ENCODE measurements around the gene NCLN. TPM values are rescaled to one million over a fixed set of nuclear protein-coding genes. Genes with fewer than 3 reads are reported as not detected.

NCLN gene
- total and polyA plus RNA-seq, 3 donors from 2014 or later: 50.2 to 65.5 (median 65.3) TPM

DNA sequence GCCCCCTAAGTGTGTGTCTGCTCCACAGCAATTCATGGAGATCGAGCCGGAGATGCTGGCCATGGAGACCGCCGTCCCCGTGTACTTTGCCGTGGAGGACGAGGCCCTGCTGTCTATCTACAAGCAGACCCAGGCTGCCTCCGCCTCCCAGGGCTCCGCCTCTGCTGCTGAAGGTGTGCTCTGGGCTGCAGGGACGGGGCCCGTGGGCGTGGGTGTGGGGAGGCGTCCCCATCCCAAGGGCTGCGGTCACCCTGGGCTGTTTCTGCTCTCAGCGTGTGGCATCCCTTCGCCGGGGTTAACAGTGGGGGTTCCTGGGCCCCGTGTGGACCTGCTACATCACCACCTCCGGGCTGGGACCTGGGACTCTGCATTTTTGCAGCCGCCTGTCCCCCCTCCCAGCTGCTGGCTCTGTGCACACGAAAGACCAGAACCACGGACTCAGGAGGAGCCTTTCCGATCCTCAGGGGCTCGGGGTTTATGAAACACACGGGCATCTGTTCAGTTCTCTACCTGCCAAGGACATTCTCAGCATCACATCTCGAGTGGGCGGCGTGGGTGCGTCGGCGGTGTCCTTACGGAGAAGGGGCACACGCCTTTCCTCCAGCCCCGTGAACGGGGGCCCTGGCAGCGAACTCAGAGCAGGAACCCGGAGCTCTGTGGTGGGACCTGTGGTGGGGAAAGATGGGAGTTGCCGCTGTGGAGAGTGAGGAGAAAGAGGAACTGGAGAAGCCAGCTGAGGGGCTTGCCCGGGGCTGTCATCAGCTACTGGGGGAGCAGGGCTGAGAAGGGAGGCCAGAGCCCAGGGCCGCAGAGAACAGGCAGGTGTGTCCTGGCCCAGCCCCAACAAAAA, 7.8 kb downstream of the NCLN start:
- no peak overlapping the region for H3K27ac ChIP-seq
- WGBS, 2 donors: 88 to 91% methylated on average over 16 to 40 of the region's 40 CpGs
- no peaks in the 10 kb centered on the region for H3K9me3 ChIP-seq
- TF ChIP-seq, protein P1, sequence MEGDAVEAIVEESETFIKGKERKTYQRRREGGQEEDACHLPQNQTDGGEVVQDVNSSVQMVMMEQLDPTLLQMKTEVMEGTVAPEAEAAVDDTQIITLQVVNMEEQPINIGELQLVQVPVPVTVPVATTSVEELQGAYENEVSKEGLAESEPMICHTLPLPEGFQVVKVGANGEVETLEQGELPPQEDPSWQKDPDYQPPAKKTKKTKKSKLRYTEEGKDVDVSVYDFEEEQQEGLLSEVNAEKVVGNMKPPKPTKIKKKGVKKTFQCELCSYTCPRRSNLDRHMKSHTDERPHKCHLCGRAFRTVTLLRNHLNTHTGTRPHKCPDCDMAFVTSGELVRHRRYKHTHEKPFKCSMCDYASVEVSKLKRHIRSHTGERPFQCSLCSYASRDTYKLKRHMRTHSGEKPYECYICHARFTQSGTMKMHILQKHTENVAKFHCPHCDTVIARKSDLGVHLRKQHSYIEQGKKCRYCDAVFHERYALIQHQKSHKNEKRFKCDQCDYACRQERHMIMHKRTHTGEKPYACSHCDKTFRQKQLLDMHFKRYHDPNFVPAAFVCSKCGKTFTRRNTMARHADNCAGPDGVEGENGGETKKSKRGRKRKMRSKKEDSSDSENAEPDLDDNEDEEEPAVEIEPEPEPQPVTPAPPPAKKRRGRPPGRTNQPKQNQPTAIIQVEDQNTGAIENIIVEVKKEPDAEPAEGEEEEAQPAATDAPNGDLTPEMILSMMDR (IDR thresholded peaks at IDR 0.05): no peak
- no peak for TF ChIP-seq POLR2A (IDR thresholded peaks at IDR 0.05)
- H3K36me3 ChIP-seq (ENCODE audit: low read depth, missing control alignments): no peaks in the 10 kb centered on the region
- intact Hi-C loops (cut with DNase I; ENCODE audit: low total_unique reads): no loop called here
- H3K4me3 ChIP-seq: no peak overlapping the region
- H3K4me1 ChIP-seq: peaks cover 4% of the 10 kb centered on the region
- no peak for DNase-seq
- no peaks in the 10 kb centered on the region for H3K27me3 ChIP-seq

DNA sequence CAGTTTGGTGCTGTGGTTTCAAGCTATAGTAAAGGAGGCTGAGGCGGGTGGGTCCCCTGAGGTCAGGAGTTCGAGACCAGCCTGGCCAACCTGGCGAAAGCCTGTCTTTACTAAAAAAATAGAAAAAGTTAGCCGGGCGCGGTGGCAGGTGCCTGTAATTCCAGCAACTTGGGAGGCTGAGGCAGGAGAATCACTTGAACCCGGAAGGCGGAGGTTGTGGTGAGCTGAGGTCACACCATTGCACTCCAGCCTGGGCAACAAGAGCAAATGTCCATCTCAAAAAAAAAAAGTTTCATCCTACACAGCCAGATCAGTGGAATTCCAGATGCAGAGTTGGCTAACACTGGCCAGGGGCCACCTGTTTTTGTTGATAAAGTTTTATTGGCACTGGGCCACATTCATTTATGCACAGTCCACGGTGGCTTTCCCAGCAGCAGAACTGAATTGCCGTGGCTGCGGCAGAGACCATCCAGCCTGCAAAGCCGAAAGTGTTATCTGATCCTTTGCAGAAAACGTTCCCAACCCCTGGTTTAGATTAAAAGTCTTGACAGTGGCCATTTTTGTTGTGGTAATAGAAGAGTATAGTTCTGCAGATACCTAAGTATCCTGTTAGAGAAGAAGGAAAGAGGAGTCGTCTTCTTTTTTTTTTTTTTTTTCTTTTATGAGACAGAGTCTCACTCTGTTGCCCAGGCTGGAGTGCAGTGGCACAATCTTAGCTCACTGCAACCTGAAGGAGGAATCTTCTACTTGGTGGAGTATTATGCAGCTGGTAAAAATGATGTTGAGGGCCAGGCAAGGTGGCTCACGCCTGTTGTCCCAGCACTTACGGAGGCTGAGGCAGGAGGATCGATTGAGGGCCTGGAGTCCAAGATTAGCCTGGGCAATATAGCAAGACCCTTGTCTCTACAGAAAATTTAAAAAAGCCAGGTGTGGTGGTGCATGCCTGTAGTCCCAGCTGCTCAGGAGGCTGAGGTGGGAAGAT, 8.7 kb downstream of the NCLN start:
- no peak overlapping the region for H3K4me3 ChIP-seq
- intact Hi-C loops (cut with DNase I; ENCODE audit: low total_unique reads): no loop called here
- no peak overlapping the region for H3K27ac ChIP-seq
- no peaks in the 10 kb centered on the region for H3K36me3 ChIP-seq (ENCODE audit: low read depth, missing control alignments)
- no peaks in the 10 kb centered on the region for H3K27me3 ChIP-seq
- WGBS, 2 donors: 88 to 89% methylated on average over 17 of the region's 17 CpGs
- no peak for DNase-seq
- peaks cover 2% of the 10 kb centered on the region for H3K4me1 ChIP-seq
- H3K9me3 ChIP-seq: no peaks in the 10 kb centered on the region
- TF ChIP-seq, protein P1 (IDR thresholded peaks at IDR 0.05): no peak
- no peak for TF ChIP-seq POLR2A (IDR thresholded peaks at IDR 0.05)

DNA sequence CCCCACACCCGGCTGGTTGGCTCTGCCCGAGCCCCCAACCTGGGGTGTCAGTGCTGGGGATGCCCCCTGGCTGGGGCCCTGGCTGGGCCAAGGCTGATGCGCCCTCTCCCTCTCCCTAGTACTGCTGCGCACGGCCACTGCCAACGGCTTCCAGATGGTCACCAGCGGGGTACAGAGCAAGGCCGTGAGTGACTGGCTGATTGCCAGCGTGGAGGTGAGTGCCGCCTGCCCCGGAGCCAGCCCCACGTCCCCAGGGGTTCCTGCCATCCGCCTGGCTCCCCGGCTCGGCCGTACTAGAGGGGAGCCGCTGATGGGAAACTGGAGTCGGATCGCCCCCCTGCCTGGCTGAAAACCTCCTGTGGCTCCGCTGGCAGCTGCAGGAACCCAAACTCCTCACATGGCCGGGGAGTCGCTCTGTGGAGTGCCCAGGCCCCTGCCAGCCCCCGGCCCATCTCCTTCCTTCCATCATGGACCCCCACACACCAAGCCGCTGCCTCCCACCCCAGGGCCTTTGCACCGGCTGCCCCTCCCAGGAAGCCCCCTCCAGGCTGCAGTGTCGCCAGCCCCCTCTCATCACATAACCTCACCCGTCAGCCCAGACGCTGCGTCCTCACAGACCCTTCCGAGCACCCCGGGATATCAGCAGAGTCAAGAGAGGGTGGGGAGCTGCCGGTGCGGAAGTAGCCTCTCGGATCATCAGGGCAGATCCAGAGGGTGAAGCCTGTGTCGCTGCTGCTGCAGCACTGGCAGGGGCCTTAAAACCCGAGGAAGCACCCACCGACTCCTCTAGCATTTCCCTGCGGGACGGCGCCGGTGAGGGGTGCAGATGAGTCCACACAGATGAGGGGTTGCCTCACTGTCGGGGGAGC, 10.6 kb downstream of the NCLN start:
- 93% methylated on average over 32 to 42 of the region's 42 CpGs for WGBS, 2 donors
- no peaks in the 10 kb centered on the region for H3K36me3 ChIP-seq (ENCODE audit: low read depth, missing control alignments)
- no peak for DNase-seq

DNA sequence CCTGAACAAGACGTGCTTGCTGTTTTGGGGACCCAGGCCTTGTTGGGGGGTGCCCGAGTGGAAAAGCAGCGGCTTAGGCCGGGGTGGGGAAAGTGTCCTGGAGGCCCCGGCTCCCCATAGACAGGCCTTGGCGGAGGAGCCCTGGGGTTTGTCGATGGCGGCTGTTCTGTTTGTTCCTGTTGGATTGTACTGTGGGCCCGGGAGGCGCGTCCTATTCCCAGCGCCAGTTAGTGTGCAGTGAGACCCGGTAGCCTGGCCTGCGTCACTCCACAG, 11.1 kb downstream of the NCLN start:
- Histone ChIP-seq H3K27ac (no peak overlapping the region), H3K27me3 (no peaks in the 10 kb centered on the region), H3K4me1 (no peaks in the 10 kb centered on the region), H3K4me3 (no peak overlapping the region), H3K9me3 (no peaks in the 10 kb centered on the region), H3K36me3 (ENCODE audit: low read depth, missing control alignments) (no peaks in the 10 kb centered on the region)
- no peak for DNase-seq
- intact Hi-C loops (cut with DNase I; ENCODE audit: low total_unique reads): no loop called here
- no peak for TF ChIP-seq POLR2A (IDR thresholded peaks at IDR 0.05)
- TF ChIP-seq, protein P1 (IDR thresholded peaks at IDR 0.05): no peak
- 92 to 95% methylated on average over 7 to 14 of the region's 14 CpGs for WGBS, 2 donors

More for the DNA sequence above, 10.6 kb downstream of the NCLN start:
- intact Hi-C loops (cut with DNase I; ENCODE audit: low total_unique reads): no loop called here
- H3K9me3 ChIP-seq: no peaks in the 10 kb centered on the region
- H3K27ac ChIP-seq: no peak overlapping the region
- no peak overlapping the region for H3K4me3 ChIP-seq
- H3K4me1 ChIP-seq: no peaks in the 10 kb centered on the region
- TF ChIP-seq POLR2A (IDR thresholded peaks at IDR 0.05): no peak
- TF ChIP-seq, protein P1 (IDR thresholded peaks at IDR 0.05): no peak
- no peaks in the 10 kb centered on the region for H3K27me3 ChIP-seq

All from testis (tissue), 3 donors.